Measurements from ENCODE around the gene SMARCC2.

Gene SMARCC2

DNA sequence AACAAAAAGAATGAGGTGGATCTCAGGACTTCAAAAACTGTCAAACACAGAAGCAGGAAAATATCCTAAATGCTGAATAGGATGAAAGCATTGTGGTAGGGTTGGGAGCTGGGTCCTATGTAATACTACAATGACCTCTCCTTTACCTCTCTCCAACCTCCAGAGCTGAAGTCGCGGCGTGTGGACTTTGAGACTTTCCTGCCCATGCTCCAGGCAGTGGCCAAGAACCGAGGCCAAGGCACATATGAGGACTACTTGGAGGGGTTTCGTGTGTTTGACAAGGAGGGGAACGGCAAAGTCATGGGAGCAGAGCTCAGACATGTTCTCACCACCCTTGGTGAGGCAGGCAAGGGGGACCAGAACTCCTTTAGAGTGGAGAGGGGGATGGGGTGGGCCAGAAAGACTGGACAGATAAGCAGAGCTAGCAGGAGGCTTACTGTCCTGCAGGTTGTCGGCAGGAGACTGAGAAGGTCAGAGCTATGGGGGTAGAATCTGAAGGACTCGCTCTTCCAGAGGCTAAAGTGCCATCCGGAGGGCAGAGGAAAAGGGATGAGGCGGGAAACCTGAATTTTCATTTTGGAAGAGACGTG, 33.9 kb downstream of the SMARCC2 start:
- Histone ChIP-seq H3K9me3 (ENCODE audit: severe bottlenecking) (no peaks in the 10 kb centered on the region), H3K27me3 (ENCODE audit: insufficient read depth, low read depth, severe bottlenecking) (no peaks in the 10 kb centered on the region), H3K36me3 (peaks cover 35% of the 10 kb centered on the region), H3K4me3 (ENCODE audit: low read depth, low read length) (no peak overlapping the region), H3K27ac (peak overlapping the region; percentile 86)
- no peak for DNase-seq
- TF ChIP-seq, protein P1, sequence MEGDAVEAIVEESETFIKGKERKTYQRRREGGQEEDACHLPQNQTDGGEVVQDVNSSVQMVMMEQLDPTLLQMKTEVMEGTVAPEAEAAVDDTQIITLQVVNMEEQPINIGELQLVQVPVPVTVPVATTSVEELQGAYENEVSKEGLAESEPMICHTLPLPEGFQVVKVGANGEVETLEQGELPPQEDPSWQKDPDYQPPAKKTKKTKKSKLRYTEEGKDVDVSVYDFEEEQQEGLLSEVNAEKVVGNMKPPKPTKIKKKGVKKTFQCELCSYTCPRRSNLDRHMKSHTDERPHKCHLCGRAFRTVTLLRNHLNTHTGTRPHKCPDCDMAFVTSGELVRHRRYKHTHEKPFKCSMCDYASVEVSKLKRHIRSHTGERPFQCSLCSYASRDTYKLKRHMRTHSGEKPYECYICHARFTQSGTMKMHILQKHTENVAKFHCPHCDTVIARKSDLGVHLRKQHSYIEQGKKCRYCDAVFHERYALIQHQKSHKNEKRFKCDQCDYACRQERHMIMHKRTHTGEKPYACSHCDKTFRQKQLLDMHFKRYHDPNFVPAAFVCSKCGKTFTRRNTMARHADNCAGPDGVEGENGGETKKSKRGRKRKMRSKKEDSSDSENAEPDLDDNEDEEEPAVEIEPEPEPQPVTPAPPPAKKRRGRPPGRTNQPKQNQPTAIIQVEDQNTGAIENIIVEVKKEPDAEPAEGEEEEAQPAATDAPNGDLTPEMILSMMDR (IDR thresholded peaks at IDR 0.05; ENCODE audit: low read depth, low read length), result no peak

DNA sequence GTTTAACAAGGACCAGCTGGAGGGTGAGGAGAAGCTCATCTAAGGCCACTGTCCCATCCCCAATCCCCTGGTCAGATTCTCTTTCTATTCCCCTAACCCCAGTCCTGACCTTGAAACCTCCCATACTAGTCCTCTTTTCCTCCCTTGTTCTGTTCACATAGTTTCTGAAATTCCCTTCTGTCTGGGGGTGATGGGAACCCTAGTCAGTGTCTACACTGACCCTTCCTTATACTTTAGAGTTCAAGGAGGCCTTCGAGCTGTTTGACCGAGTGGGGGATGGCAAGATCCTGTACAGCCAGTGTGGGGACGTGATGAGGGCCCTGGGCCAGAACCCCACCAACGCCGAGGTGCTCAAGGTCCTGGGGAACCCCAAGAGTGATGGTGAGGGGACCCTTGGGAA, 34.5 kb downstream of the SMARCC2 start:
- TF ChIP-seq, protein P1 (IDR thresholded peaks at IDR 0.05; ENCODE audit: low read depth, low read length), result no peak
- H3K4me3 ChIP-seq (ENCODE audit: low read depth, low read length), result no peak overlapping the region
- H3K27me3 ChIP-seq (ENCODE audit: insufficient read depth, low read depth, severe bottlenecking), result no peaks in the 10 kb centered on the region
- H3K27ac ChIP-seq, result peak overlapping the region; percentile 86
- no peaks in the 10 kb centered on the region for H3K9me3 ChIP-seq (ENCODE audit: severe bottlenecking)
- peaks cover 30% of the 10 kb centered on the region for H3K36me3 ChIP-seq
- no peak for DNase-seq

GRCh38 chr12:56154246-56154771, 35.0 kb downstream of the SMARCC2 start:
- peak; percentile 71 for DNase-seq
- Histone ChIP-seq H3K4me3 (ENCODE audit: low read depth, low read length) (no peak overlapping the region), H3K9me3 (ENCODE audit: severe bottlenecking) (no peaks in the 10 kb centered on the region), H3K27me3 (ENCODE audit: insufficient read depth, low read depth, severe bottlenecking) (no peaks in the 10 kb centered on the region), H3K27ac (peak overlapping the region; percentile 86), H3K36me3 (peaks cover 25% of the 10 kb centered on the region)
- TF ChIP-seq, protein P1 (IDR thresholded peaks at IDR 0.05; ENCODE audit: low read depth, low read length), result no peak

DNA sequence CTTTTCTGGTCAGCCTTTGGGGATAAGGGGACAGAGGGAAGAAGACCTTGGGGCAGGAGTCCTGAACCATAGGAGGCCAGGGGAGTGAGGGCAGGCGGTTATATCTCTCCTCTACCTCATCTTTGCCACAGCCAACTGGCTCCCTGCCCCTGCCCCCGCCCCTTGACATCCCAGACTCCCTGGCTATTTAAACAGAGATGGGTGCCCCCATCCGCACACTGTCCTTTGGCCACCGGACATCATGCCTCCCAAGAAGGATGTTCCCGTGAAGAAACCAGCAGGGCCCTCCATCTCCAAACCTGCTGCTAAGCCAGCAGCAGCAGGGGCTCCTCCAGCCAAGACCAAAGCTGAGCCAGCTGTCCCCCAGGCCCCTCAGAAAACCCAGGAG, 35.6 kb downstream of the SMARCC2 start:
- no peak for DNase-seq
- H3K9me3 ChIP-seq (ENCODE audit: severe bottlenecking), result no peaks in the 10 kb centered on the region
- TF ChIP-seq, protein P1 (IDR thresholded peaks at IDR 0.05; ENCODE audit: low read depth, low read length), result no peak
- no peaks in the 10 kb centered on the region for H3K27me3 ChIP-seq (ENCODE audit: insufficient read depth, low read depth, severe bottlenecking)
- H3K36me3 ChIP-seq, result peaks cover 19% of the 10 kb centered on the region
- peak overlapping the region; percentile 86 for H3K27ac ChIP-seq
- H3K4me3 ChIP-seq (ENCODE audit: low read depth, low read length), result no peak overlapping the region

DNA sequence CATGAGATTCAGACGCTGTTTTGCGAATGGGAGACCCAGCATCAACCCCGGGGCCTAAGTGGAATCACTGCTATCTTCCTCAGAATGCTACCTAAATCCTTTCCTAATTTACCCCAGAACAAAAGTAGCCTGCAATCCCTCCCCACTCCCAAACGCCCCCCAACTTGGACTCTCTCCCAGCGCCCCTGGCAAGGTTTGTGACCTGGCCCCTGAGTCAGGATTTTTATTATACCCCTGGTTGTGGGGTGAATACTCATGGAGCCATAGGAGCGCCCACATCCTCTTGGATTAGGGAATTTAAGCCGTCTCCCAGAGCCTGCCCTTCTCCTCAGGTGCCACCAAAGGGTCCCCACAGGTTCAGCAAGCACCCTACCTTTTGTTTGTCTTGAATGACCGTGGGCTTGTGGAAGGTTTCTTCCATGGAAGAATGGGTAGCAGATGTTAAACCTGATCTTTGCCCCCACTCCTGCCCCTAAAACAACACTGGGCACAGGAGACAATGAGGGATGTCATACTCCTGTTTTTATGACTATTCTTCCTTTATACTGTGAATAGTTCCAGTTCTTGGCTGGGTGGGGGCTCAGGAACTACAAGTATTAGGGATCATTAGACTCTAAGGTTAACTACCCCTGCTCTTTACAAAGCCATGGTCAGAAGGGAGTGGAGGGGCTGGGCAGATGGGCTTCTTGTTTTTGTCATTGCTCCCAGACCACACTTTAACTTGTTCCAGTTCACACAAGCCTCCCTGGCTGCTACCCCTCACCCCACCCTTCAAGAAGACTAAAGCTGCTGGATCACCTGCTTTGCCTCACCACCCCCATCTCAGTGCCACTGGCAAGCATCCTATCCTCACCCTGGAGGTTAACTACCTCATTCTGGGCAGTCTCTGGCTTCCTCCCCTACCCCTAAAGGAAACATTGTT, 36.3 kb downstream of the SMARCC2 start:
- Histone ChIP-seq H3K27me3 (ENCODE audit: insufficient read depth, low read depth, severe bottlenecking) (no peaks in the 10 kb centered on the region), H3K9me3 (ENCODE audit: severe bottlenecking) (no peaks in the 10 kb centered on the region), H3K36me3 (peaks cover 16% of the 10 kb centered on the region), H3K4me3 (ENCODE audit: low read depth, low read length) (peak overlapping the region; percentile 89), H3K27ac (peak overlapping the region; percentile 86)
- no peak for DNase-seq
- TF ChIP-seq, protein P1 (IDR thresholded peaks at IDR 0.05; ENCODE audit: low read depth, low read length), result no peak

Measured in WERI-Rb-1 (cell line).